Lower leg skin (tissue), 3 donors: ENCODE data around the gene STOX1.

ENCODE experiments used
- POLR2A ChIP-seq, 2 donors: fragments of 450-650 bp; IDR thresholded peaks; one replicate each; pipeline ENCODE4 v1.6.1; 2016 to 2017; ENCODE audit warnings: antibody characterized with exemption in 2 of 2, mild to moderate bottlenecking in 1 of 2, moderate library complexity in 1 of 2
- TF ChIP-seq, protein P1 (sequence below), 3 donors: fragments of 450-650 bp; IDR thresholded peaks; one replicate each; pipeline ENCODE4 v1.5.1; 2016; ENCODE audit warnings: antibody characterized with exemption in 3 of 3, mild to moderate bottlenecking in 3 of 3, moderate library complexity in 2 of 3

DNA sequence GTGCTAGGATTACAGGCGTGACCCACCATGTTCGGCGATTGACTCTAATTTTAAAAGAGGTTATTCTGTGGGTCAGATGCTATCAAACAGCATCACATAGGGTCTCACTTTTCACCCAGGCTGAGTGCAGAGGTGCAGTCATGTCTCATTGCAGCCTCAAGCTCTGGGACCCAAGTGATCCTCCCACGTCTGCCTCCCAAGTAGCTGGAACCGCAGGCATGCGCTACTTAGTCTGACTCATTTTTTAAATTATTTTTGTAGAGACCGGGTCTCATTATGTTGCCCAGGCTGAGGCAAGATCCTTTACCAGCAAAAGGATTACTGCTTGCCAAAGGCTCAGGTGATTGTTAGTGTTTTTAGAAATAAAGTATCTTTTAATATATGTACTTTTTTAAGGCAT lies 42.9 kb upstream of the STOX1 start:
- TF ChIP-seq, protein P1, sequence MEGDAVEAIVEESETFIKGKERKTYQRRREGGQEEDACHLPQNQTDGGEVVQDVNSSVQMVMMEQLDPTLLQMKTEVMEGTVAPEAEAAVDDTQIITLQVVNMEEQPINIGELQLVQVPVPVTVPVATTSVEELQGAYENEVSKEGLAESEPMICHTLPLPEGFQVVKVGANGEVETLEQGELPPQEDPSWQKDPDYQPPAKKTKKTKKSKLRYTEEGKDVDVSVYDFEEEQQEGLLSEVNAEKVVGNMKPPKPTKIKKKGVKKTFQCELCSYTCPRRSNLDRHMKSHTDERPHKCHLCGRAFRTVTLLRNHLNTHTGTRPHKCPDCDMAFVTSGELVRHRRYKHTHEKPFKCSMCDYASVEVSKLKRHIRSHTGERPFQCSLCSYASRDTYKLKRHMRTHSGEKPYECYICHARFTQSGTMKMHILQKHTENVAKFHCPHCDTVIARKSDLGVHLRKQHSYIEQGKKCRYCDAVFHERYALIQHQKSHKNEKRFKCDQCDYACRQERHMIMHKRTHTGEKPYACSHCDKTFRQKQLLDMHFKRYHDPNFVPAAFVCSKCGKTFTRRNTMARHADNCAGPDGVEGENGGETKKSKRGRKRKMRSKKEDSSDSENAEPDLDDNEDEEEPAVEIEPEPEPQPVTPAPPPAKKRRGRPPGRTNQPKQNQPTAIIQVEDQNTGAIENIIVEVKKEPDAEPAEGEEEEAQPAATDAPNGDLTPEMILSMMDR (IDR thresholded peaks at IDR 0.05): no peak
- TF ChIP-seq POLR2A (IDR thresholded peaks at IDR 0.05): no peak
